GM21825 (cell line): ENCODE measurements around the gene PALD1.

Source experiments
- ATAC-seq: cut with Tn5 transposase; IDR thresholded peaks from one replicate; pipeline ENCODE4 v1.9.1; 2021; ENCODE audit warnings: mild to moderate bottlenecking, moderate library complexity; ENCODE audit not compliant: unreplicated experiment

PALD1 gene

DNA sequence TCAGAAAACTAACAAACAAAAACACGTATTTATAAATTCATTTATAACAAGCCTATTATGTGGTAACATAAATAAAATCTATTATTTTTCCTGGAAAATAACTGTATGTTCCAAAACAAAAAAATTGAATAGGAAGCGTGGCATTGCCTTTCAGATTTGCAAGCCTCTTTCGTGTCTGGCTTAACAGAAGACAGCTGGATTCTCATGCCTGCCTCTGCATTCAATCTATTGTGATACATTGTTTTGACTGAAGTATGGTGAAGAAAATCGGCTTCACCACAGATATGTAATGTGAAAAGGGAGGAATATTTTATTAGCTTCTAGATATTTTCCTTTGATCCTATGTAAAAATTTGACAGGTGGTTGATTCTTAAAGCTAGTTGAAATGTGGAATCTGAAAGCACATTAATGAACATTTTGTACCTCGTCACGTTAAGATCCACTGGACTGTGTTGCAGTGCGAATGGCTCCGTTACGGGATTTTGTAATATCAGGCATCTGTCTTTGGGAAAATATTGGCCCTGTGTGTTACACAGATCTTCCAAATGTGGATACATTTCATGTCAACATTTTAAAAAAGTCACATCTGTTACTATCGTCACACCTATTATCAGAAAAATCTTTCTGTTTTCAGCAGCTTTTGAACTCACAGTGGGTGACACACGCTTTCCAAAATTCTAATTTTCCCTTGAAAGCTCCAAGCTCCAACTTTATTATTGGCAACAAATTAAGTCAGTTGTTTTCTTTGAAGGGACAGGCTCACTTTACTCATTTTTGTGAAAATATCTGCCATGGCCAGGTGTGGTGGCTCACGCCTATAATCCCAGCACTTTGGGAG, 26.2 kb downstream of the PALD1 start:
- ATAC-seq = no peak

DNA sequence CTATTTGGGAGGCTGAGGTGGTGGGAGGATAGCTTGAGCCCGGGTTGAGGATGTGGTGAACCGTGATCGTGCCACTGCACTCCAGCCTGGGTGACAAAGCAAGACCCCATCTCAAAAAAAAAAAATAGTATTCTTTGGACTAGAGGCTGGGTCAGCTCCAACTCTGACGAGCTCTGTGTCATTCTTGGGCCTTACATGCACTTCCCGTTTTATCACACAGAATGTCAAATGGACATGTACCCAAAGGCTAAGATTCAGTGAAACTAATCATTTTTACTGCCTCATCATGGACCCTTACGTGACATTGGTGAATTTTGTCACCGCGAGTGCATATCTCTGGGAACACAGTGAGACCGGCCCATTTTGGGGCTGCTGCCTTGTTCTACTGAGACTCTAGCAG, 27.3 kb downstream of the PALD1 start:
- no peak for ATAC-seq

DNA sequence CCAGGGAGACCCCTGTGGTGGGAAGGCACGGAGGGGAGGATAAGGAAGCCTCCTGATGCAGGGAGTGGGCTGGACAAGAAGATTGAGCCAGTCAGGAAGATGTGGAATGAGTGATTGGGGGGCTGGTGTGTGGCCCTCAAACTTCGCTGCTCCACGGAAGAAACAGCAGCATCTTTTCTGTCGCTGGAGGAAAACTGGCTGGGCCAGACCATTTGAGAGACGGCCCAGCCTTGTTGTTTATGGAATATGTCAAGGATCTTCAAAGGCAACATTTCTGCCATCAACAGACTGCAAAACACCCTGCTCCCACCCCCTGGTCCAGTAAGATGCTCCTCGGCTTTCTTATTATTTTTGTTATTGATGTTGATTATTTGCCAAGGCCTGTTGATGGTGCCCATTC, 29.4 kb downstream of the PALD1 start:
- no peak for ATAC-seq

DNA sequence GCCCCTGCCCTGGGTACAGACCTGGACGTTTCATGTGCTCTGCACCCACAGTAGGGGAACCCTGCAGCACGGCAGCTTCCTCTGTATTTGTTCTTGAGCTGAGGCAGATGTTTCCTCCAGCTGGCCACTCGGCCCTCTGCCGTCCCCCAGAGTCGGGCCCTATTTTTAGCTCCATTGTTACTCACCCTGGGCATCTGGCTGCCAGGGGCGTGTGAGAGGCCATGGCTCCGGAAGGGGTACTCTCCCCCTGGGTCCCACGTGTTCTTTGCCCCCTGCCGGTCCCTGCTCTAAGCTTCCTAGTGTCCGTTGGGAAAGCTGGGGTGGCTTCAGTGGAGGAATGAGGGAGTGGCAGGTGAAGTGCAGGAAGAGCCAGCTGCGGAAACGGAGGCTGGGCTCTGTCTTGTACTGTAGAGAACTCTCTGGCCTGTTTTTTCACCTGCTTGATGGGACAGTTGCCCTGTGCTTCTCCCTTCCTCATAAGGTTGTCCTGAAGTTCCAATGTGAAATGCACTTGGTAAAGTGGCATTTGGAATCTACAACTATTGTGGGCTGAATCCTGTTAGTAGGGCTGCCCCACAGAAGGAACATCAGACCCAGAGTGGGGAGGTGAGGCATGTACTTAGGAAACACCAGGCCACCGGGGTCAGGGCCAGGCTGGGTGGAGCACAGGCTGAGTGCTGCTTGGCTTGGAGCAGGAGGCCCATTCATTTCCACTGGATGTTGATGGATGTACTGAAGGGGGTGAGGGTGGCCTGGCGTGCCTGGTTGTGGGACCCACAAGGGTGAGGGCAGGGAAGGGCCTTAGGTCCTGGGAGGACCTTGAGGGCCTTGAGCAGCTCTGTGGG, 30.6 kb downstream of the PALD1 start:
- ATAC-seq = no peak

DNA sequence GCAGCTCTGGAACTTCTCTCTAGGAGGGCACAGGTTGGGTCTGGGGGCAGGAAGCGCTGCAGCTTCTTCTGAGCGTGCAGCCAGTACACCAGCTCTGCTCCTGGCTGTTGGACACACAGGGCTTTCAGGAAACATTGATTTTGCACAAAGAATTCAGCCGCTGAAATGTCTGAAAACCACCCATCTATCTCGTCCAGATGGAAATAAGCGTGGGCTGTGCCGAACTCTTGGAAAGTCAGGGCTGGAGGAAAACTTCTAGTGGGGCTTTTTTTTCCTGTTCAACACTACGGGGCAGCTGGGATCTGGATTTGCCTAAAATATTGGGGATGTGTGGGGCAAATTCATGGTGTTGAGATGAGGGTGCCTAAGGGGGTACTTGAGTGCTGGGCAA, 31.2 kb downstream of the PALD1 start:
- no peak for ATAC-seq

DNA sequence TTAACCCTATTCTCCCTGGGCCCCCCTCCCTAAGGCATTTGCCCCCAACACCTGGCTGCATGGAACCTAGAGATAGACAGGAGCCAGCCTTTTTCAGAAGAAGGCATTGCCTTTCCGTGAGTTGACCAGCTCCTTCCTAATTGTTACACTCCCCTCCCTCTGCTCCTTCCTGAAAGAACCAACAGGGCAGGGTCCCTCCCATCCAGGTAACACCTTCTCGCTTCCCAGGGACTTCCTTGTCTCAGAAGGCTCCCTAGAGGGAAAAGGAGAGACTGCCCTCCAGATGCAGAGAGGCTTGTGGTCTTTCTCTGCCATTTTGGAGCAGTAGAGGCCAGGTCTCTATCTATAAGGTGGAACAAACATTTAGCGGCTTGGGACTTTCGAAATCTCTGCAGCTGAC, 31.9 kb downstream of the PALD1 start:
- no peak for ATAC-seq

DNA sequence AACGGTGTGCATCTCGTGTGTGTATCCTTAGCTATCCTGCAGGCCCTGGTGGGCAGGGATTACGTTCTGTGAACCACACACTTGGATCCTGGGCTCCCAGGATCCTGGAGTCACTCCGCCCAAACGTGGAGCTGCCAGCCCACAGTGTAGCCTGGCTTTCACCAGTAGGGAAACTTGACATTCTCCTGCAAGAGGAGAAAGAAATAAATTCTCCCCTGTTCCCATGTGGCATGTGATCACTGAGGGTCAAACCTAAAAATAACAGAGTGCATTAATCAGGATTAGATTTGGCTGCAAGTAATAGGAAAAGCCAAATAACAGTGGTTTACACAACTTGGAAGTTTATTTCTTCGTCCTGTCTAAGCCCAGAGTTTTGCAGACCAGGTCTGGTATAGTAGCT, 32.3 kb downstream of the PALD1 start:
- ATAC-seq = no peak

DNA sequence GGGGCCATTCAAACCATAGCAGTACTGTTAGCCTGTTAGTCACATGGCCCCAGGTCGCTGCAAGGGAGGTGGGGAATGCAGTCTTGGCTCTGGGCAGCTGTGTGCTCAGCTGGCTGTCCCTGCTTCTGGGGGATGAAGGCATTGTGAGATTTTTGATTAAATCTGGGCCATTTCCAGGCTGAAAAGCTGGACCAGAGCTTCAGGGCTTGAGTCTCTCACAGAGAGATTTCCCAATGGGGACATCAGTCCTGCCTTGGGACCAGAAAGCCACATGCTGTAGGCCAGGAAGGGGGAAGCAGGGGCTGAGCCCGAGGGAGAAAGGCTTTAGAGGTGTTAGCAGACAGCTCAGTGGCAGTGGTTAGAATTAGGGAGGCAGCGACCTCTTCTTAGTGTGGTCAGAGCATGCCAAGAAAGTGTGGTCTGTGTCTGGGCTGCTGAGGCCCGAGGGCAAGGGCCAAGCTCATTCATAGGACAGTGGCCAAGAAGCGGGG, 33.6 kb downstream of the PALD1 start:
- no peak for ATAC-seq

DNA sequence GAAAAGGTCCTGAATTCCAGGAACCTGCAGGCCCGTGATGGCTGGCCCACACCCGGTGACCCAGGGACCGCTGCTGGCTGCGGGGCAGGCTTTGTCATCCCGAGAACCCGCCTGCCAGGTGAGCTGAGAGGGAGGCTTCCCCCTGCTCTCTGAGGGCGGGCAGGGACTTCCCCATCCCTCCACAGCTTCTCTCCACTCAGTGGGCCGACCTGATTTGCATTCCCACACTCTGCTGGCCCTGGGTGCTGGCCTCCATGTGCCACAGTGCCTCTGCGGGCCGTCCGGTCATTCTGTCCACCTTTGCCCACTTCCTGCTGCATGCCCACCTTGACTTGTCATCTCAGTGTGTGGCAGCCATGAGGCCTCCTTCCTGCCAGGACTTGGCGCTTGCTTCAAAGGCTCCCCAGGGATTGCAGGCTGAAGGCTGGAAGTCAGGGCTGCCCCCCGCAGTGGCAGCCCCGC, 35.3 kb downstream of the PALD1 start:
- ATAC-seq = peak; percentile 92

DNA sequence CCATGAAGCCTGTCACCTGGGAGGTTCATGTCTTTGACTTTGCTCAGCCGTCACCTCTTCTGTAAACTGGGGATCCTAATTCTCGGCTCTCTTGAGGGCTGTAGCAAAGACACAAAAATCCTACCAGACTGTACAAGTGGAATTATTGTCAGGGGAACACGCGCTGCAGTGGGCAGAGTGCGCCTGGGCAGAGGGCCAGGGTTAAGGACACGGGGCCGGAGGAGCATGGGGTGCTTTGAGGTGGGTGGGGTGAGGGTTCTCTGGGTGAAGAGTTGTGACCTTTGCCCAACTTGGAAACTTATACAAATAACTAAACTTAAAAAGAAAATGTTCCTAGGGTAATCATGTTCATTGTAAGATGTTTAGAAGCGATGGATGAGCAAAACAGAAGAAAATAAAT, 36.0 kb downstream of the PALD1 start:
- ATAC-seq = no peak

DNA sequence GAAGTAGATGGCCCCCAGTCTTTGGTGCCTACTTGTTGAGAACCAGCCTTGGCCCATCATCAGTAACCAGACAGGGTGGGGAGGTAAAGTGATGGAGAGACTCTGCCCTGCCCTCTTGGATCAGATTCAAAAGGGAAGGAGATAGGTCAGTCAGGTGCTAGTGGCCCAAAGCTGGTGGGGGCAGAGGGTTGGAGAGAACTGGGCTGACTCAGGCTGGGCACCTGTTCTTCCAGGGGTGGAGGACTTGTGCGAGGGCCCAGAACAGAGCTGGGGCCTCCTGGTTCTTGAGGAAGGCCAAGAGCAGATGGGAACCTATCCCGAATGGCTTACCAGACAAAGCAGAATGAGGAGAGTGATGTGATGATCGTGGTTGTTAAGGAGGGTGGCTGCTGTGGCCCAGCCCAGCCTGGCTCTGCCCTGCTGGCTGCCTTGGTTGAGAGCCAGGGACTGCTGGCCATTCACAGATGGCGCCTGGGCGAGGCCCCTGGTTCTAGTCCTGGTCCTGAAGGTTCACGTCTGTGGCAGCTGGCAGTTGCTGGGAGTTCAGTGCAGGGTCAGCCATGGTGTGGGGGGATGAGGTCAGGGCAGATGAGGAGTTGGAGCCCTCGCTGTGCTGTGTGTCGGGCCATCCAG, 36.6 kb downstream of the PALD1 start:
- no peak for ATAC-seq

DNA sequence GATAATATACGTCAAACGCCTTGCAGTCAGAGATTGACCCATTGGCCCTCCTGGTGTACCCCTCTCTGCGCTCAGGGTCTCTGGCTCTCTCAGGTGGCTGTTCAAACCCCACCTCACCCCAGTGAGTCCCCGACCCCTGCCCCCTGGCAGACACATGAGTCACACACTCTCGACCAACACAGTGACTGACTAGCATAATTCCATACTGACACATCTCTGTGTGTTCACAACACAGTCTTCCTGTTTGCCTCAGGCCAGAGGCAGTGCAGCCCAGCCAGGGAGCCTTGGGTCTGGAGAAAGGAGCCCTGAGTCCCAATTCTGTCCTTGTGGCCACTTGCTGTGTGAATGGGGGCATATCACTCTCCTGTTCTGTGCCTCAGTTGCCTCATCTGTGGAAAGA, 40.1 kb downstream of the PALD1 start:
- ATAC-seq = no peak

DNA sequence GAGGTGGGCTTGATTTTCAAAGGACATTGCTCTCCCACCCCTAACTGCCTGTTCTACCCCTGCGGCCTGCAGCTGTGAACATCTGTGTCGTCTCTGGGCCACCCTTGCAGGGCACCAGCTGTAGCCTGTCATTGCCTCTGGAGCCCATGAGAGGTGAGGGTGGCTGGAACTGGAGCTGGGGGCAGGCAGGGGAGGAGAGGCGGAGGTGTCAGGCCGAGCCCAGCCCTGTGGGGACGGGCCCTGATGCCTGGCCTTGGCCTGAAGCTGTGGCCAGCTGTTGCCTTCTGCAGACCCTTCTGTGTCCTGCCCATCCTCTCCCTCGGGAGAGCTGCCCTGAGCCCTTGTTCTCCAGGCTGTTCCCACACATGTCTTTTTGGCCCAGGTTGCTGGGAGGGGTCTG, 44.5 kb downstream of the PALD1 start:
- ATAC-seq = no peak

DNA sequence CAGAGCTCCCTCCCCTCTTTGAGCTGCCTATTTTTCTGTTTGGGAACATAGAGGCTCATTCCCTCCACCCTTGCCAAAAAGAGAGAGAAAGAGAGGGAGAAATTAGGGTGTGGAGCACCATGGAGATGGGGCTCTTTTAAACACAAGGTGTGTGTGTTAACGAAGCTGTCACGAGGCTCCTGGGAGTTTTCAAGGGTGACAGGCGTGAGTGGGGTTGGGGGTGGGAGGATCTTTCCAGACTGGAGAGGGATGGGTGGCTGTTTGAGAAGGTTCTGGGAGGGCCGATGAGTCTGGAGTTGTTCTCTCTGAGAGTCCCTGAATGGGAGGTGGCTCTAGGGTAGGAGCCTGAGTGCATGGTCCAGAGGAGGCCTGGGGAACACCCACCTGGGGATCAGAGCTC, 45.0 kb downstream of the PALD1 start:
- no peak for ATAC-seq

DNA sequence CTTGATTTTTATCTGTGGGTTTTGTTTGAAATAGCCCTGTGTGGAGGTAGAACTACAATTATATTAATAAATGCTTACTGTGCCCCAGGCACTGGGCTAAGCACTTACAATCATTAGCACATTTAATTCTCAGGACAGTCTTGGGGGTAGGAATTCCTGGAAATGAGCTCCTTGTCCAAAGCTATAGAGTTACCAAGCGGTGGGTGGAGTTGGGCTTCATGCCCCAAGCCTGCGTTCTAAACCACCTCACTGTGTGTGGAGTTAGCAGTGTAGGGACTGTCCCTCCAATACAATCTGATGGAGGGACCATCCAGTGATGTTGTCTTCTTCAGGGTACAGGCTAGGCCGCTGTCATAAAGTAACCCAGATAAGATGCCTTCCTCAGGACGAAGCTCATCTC, 49.7 kb downstream of the PALD1 start:
- ATAC-seq = no peak

DNA sequence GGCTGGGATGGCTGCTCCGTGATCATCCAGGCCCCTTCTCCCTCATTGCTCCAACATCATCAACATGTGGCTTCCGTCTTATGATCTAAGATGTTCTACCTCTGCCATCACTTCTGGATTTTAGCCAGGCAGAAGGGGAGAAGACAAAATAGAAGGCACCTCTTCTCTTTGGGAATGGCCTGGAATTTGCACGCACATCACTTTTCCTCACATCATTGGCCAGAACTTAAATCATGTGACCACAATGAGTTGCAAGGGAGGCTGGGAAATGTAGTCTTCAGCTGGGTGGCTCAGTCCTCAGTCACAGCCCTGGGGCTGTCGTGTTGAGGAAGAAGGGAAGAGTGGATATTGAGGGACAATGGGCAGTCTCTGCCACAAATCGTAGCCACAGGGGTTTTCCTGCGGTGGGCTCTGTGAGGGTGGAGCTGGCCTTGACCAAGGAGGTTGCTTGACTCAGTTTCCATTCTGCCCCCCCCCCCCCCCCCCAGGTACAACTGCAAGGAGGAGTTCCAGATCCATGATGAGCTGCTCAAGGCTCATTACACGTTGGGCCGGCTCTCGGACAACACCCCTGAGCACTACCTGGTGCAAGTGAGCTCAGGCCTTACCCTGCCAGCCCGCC, 50.3 kb downstream of the PALD1 start:
- ATAC-seq = no peak

DNA sequence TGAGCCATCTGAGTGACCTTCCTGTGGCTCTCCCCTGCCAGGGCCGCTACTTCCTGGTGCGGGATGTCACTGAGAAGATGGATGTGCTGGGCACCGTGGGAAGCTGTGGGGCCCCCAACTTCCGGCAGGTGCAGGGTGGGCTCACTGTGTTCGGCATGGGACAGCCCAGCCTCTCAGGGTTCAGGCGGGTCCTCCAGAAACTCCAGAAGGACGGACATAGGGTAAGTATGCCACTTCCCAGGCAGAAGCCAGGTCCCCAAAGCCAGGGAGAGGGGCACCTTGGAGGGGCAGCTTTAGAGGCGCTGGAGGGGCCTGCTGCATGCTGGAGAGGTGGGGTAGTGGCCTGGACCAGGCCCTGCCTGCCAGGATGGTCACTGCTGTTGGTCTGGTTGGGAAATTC, 51.3 kb downstream of the PALD1 start:
- ATAC-seq = no peak

DNA sequence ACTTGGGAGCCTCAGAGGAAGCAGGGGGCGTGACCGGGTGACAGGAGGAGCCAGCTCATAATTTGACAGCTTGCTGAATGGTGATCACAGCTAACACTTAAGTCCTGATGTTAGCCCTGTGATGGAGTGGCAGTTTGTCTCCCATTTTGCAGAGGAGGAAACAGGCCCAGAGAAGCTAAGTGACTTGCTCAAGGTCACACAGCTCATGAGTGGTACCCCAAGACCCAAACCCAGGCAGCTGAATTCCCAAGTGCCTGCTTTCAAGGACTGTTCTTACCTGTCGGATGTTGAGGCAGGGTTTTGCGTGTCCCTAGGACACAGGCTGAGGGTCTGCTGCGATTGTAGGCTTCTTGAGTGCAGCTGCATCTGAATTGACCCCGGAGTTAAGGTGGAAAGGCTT, 51.7 kb downstream of the PALD1 start:
- no peak for ATAC-seq

DNA sequence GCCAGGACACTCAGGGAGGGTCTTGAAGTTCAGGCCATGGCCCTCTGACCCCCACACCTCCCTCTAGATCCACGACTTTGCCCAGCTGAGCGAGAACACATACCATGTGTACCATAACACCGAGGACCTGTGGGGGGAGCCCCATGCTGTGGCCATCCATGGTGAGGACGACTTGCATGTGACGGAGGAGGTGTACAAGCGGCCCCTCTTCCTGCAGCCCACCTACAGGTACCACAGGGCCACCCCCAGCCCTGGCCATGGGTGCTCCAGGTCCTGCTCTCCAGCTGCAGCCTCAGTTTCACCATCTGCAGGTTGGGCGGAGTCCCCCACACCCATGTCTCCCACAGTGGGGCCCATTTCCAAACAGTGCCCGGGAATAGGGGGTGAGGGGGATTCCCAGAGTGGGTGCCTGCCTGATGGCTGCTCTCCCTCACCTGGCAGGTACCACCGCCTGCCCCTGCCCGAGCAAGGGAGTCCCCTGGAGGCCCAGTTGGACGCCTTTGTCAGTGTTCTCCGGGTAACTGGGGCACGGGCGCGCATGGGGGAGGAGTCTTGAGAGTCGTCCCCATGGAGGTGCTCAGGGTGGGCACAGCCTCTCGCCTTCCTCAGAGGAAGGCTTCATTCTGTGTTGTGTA, 54.1 kb downstream of the PALD1 start:
- no peak for ATAC-seq

DNA sequence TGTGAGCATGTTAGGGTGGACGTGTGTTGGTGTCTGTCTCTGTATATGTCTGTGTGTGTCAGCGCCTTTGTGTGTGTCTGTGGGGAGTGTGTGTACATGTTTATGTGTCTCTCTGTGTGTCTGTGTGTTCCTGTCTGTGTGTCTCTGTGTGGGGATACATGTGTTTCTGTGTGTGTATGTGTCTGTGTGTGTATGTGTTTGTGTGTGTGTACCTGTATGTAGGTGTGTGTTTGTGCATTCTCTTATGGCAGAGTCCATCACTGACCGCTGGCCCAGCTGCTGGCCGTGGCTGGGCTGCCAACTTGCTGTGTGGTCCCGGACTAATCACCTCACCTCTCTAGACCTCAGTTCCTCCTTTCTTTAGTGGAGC, 54.6 kb downstream of the PALD1 start:
- ATAC-seq = no peak

DNA sequence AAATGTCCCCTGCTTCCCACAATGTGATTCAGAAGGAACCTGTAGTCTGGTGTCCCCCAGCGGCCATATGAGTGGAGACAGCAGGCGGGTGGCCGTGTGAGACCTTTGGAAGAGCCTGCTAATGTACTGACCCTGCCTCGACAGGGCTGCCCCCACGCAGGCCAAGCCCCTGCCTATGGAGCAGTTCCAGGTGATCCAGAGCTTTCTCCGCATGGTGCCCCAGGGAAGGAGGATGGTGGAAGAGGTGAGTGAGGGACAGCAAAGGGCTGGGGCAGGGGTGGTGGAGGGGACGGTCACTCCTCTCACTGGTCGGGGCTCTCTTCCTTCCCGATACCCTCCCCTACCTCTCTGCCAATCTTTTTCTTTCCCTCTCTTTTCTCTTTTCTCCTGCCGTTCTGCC, 55.7 kb downstream of the PALD1 start:
- ATAC-seq = no peak
